H1 (cell line): Measurements from ENCODE around the gene GDPD5. TPM values are rescaled to one million over a fixed set of nuclear protein-coding genes. Genes with fewer than 3 reads are reported as not detected.

ENCODE experiments used
- CTCF ChIA-PET: fragments of 300-600 bp; sonication (Branson Sonifier 250); formaldehyde crosslinking; loops from one replicate; lab custom pipeline; 2021; ENCODE audit not compliant: partially characterized antibody; lab: Charles Lee
- POLR2A ChIA-PET: fragments of 300-600 bp; sonication (Branson Sonifier 250); formaldehyde crosslinking; loops from one replicate; lab custom pipeline; 2021; ENCODE audit warnings: inconsistent platforms; ENCODE audit not compliant: partially characterized antibody; lab: Charles Lee
- DNase-seq, 2 experiments: peaks; one replicate each; pipeline versions ENCODE4 v3.0.0 to v3.0.0-alpha.2; 2010 to 2022; ENCODE audit warnings: low spot score in 2 of 2, low read depth in 1 of 2, mixed read lengths in 1 of 2
- FAIRE-seq: peaks from 2 replicates; lab custom pipeline; 2011; peaks lifted over from hg19 to GRCh38; lab: Jason Lieb, UNC
- H2AFZ ChIP-seq: 2 replicates; pipeline ENCODE4 v1.8.1; 2012; ENCODE audit warnings: low read length, inconsistent platforms
- H2AK5ac ChIP-seq: 2 replicates; pipeline ENCODE4 v1.6.1; 2013; ENCODE audit warnings: low read depth, low read length
- H2BK120ac ChIP-seq: replicated peaks from 2 replicates; pipeline ENCODE3; 2013; ENCODE audit warnings: low read depth, low read length, inconsistent platforms
- H2BK12ac ChIP-seq: 2 replicates; pipeline ENCODE4 v1.6.1; 2013; ENCODE audit warnings: low read depth, low read length
- H2BK15ac ChIP-seq: 2 replicates; pipeline ENCODE4 v1.6.1; 2013; ENCODE audit warnings: low read length
- H2BK20ac ChIP-seq: 2 replicates; pipeline ENCODE4 v1.6.1; 2013; ENCODE audit warnings: low read length
- H2BK5ac ChIP-seq: 2 replicates; pipeline ENCODE4 v1.6.1; 2013; ENCODE audit warnings: low read depth, low read length
- H3K14ac ChIP-seq: 2 replicates; pipeline ENCODE4 v1.6.1; 2013; ENCODE audit warnings: inconsistent platforms; ENCODE audit not compliant: insufficient read length
- H3K18ac ChIP-seq: 2 replicates; pipeline ENCODE4 v1.6.1; 2013; ENCODE audit warnings: low read length; ENCODE audit errors: extremely low read depth
- H3K23ac ChIP-seq: 2 replicates; pipeline ENCODE4 v1.6.1; 2013; ENCODE audit warnings: inconsistent platforms; ENCODE audit not compliant: insufficient read length
- H3K23me2 ChIP-seq: 2 replicates; pipeline ENCODE4 v1.6.1; 2013; ENCODE audit warnings: low read depth, low read length
- H3K27ac ChIP-seq: 2 replicates; pipeline ENCODE4 v1.6.1; 2011; ENCODE audit warnings: low read depth, low read length, inconsistent platforms
- H3K27me3 ChIP-seq, 4 experiments: replicated peaks in 1 of 4; 1 replicate in 1 of 4; 2 replicates in 3 of 4; pipeline versions ENCODE4 v1.6.1 to v1.8.1; 2011 to 2013; ENCODE audit warnings: low read length in 3 of 4, mild to moderate bottlenecking in 3 of 4, inconsistent platforms in 2 of 4, mixed read lengths in 2 of 4, moderate library complexity in 1 of 4; ENCODE audit not compliant: control insufficient read depth in 3 of 4, insufficient read depth in 3 of 4; ENCODE audit errors: extremely low read depth in 1 of 4
- H3K36me3 ChIP-seq, 4 experiments: 2 replicates each; pipeline versions ENCODE4 v1.6.1 to v1.8.1; 2011 to 2013; ENCODE audit warnings: mild to moderate bottlenecking in 4 of 4, low read length in 3 of 4, moderate library complexity in 2 of 4, control low read depth in 1 of 4, inconsistent platforms in 1 of 4; ENCODE audit not compliant: insufficient read depth in 4 of 4, control insufficient read depth in 2 of 4
- H3K4ac ChIP-seq: replicated peaks from 2 replicates; pipeline ENCODE3; 2013; ENCODE audit warnings: low read length, low read depth, mixed read lengths, inconsistent platforms; ENCODE audit not compliant: insufficient read length
- H3K4me1 ChIP-seq, 4 experiments: replicated peaks in 1 of 4; 1 replicate in 1 of 4; 2 replicates in 3 of 4; pipeline versions ENCODE4 v1.6.1 to v1.8.1; 2011 to 2013; ENCODE audit warnings: low read length in 3 of 4, inconsistent platforms in 2 of 4, mixed read lengths in 1 of 4; ENCODE audit not compliant: insufficient read depth in 4 of 4, control insufficient read depth in 3 of 4
- H3K4me2 ChIP-seq, 2 experiments: 2 replicates each; pipeline versions ENCODE4 v1.6.1 to v1.8.1; 2011 to 2013; ENCODE audit warnings: low read depth in 2 of 2, low read length in 2 of 2, control low read depth in 1 of 2, inconsistent platforms in 1 of 2, mild to moderate bottlenecking in 1 of 2; ENCODE audit not compliant: insufficient read depth in 1 of 2
- H3K4me3 ChIP-seq, 4 experiments: fragments of 200-600, 300-600 bp in 1 of 4; sonication (generic), shearing (Covaris generic), sonication (Bioruptor Twin) in 1 of 4; 2 replicates each; pipeline versions ENCODE4 v1.5.1 to v1.8.1; 2011 to 2016; ENCODE audit warnings: low read length in 4 of 4, low read depth in 3 of 4, control low read depth in 2 of 4, inconsistent platforms in 2 of 4, mild to moderate bottlenecking in 2 of 4, mixed read lengths in 1 of 4, moderate library complexity in 1 of 4; ENCODE audit not compliant: insufficient read depth in 2 of 4; ENCODE audit errors: extremely low read depth in 1 of 4
- H3K56ac ChIP-seq: replicated peaks from 2 replicates; pipeline ENCODE3; 2013; ENCODE audit warnings: low read depth, mild to moderate bottlenecking, mixed read lengths, low read length, inconsistent platforms; ENCODE audit not compliant: insufficient read length
- H3K79me1 ChIP-seq: 2 replicates; pipeline ENCODE4 v1.6.1; 2013; ENCODE audit warnings: low read depth, low read length, control low read depth
- H3K79me2 ChIP-seq, 2 experiments: 2 replicates each; pipeline versions ENCODE4 v1.6.1 to v1.8.1; 2012 to 2013; ENCODE audit warnings: low read length in 2 of 2, mild to moderate bottlenecking in 2 of 2, inconsistent platforms in 1 of 2; ENCODE audit not compliant: insufficient read depth in 2 of 2, control insufficient read depth in 1 of 2
- H3K9ac ChIP-seq, 4 experiments: replicated peaks in 1 of 4; 1 replicate in 1 of 4; 2 replicates in 3 of 4; pipeline versions ENCODE4 v1.6.1 to v1.8.1; 2011 to 2013; ENCODE audit warnings: low read depth in 3 of 4, low read length in 3 of 4, control low read depth in 2 of 4, mild to moderate bottlenecking in 2 of 4, moderate library complexity in 2 of 4, inconsistent platforms in 1 of 4; ENCODE audit errors: extremely low read depth in 1 of 4
- H3K9me3 ChIP-seq, 2 experiments: 2 replicates each; pipeline versions ENCODE4 v1.6.1 to v1.8.1; 2012 to 2013; ENCODE audit warnings: mild to moderate bottlenecking in 2 of 2, moderate library complexity in 2 of 2, control low read depth in 1 of 2, inconsistent platforms in 1 of 2, low read depth in 1 of 2, low read length in 1 of 2, mixed read lengths in 1 of 2; ENCODE audit not compliant: insufficient read depth in 2 of 2
- H4K20me1 ChIP-seq, 2 experiments: replicated peaks in 1 of 2; 2 replicates each; pipeline versions ENCODE3 to v1.8.1; 2011 to 2013; ENCODE audit warnings: inconsistent platforms in 2 of 2, low read length in 2 of 2, mild to moderate bottlenecking in 1 of 2; ENCODE audit not compliant: insufficient read depth in 2 of 2, control insufficient read depth in 1 of 2
- H4K5ac ChIP-seq: 2 replicates; pipeline ENCODE4 v1.6.1; 2013; ENCODE audit warnings: low read length, low read depth, mixed read lengths, inconsistent platforms; ENCODE audit not compliant: insufficient read length
- H4K8ac ChIP-seq: 2 replicates; pipeline ENCODE4 v1.8.0; 2013; ENCODE audit warnings: mild to moderate bottlenecking, moderate library complexity, low read length, inconsistent platforms; ENCODE audit not compliant: insufficient read depth; ENCODE audit errors: extremely low read depth
- H4K91ac ChIP-seq: replicated peaks from 2 replicates; pipeline ENCODE3; 2013; ENCODE audit warnings: low read length, mixed read lengths, inconsistent platforms; ENCODE audit not compliant: insufficient read length
- CHD1 ChIP-seq: IDR thresholded peaks from 2 replicates; pipeline ENCODE4 v1.6.1; 2012; ENCODE audit warnings: low read depth, low read length, improper control_type of control experiment
- GABPA ChIP-seq: IDR thresholded peaks from 2 replicates; pipeline ENCODE4 v1.6.1; 2011; ENCODE audit warnings: mild to moderate bottlenecking, low read length, moderate library complexity, borderline replicate concordance; ENCODE audit not compliant: insufficient read depth
- POLR2A ChIP-seq, 2 experiments: IDR thresholded peaks; 1 replicate in 1 of 2; 2 replicates in 1 of 2; pipeline ENCODE4 v1.6.1; 2011; ENCODE audit warnings: low read depth in 2 of 2, low read length in 2 of 2, mild to moderate bottlenecking in 2 of 2; ENCODE audit errors: control extremely low read depth in 1 of 2
- POLR2AphosphoS5 ChIP-seq: IDR thresholded peaks from 2 replicates; pipeline ENCODE4 v1.6.1; 2011; ENCODE audit warnings: low read depth, low read length
- POU5F1 ChIP-seq: IDR thresholded peaks from 2 replicates; pipeline ENCODE4 v1.6.1; 2011; ENCODE audit warnings: low read depth, mild to moderate bottlenecking, low read length, moderate library complexity
- RAD21 ChIP-seq, 2 experiments: IDR thresholded peaks in 1 of 2; conservative IDR thresholded peaks in 1 of 2; 2 replicates each; pipeline ENCODE4 v1.6.1; 2011; ENCODE audit warnings: low read depth in 2 of 2, low read length in 2 of 2, improper control_type of control experiment in 1 of 2, inconsistent platforms in 1 of 2, mild to moderate bottlenecking in 1 of 2, moderate library complexity in 1 of 2
- SP2 ChIP-seq: IDR thresholded peaks from 2 replicates; pipeline ENCODE4 v1.6.1; 2012; ENCODE audit warnings: mild to moderate bottlenecking, low read length, inconsistent platforms
- TBP ChIP-seq: IDR thresholded peaks from 2 replicates; pipeline ENCODE4 v1.6.1; 2011; ENCODE audit warnings: low read depth, low read length, improper control_type of control experiment
- WGBS, 2 experiments: shearing (Covaris generic) in 1 of 2; methylation state at CpG; one replicate each; pipeline versions ENCODE4 v1.1.6 to v1.1.7; 2013 to 2015; ENCODE audit warnings: low lambda C conversion rate in 2 of 2, mixed read lengths in 2 of 2, inconsistent platforms in 1 of 2, low coverage in 1 of 2, missing lambda C conversion rate in 1 of 2; ENCODE audit not compliant: insufficient replicate concordance in 2 of 2, insufficient coverage in 1 of 2, insufficient read length in 1 of 2; ENCODE audit errors: extremely low coverage in 1 of 2, missing lambda C conversion rate in 1 of 2; 5-methylcytosine and 5-hydroxymethylcytosine counted together
- polyA plus RNA-seq, 7 experiments: library from polyadenylated mRNA; depleted of rRNA in 3 of 7; stranded (reverse) in 5 of 7; unstranded in 2 of 7; fragments of >200 nt in 5 of 7; fragments of 200-250 nt in 2 of 7; gene quantifications; 1 replicate in 5 of 7; 2 replicates in 1 of 7; 4 replicates in 1 of 7; pipeline versions ENCODE4 v1.2.1 to v1.2.3, GENCODE V29; 2011 to 2013; ENCODE audit warnings: missing spikeins in 2 of 7, mixed read lengths in 2 of 7
- total RNA-seq: library from RNA; stranded (reverse); fragmentation: NEBNext Ultra II Directional; extraction: Animal tissue kit (Norgen Biotek cat#: 25700); gene quantifications from 2 replicates; pipeline ENCODE4 v1.2.1, GENCODE V29; 2021

Gene GDPD5
- total and polyA plus RNA-seq, 2 of the 8 experiments (the other 6 are each of a cell fraction or from before 2014, with no cell fraction given): 7.8 to 8.6 TPM

DNA sequence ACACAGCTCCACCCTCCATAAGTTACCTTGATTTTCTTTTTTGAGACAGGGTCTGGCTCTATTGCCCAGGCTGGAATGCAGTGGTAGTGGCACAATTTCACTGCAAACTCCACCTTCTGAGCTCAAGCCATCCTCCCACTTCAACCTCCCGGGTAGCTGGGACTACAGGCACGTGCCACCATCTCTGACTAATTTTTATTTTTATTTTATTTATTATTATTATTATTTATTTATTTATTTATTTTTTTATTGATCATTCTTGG is 116.9 kb downstream of the GDPD5 start:
- no peak overlapping the region for H3K9ac ChIP-seq
- no peak overlapping the region for H4K91ac ChIP-seq
- H3K56ac ChIP-seq: no peak overlapping the region
- no peak overlapping the region for H3K23ac ChIP-seq
- H3K4me2 ChIP-seq: no peak overlapping the region
- ChIA-PET CTCF (interaction anchor here (0.7 to 5.5 kb wide), 14 partner anchors 8 to 204 kb away, joined by 3 to 48 read pairs (median 6); no protein-coding TSS in a partner anchor), POLR2A (interaction anchor here (0.7 to 16.7 kb wide), 13 partner anchors 9 to 139 kb away, joined by 3 to 570 read pairs (median 8); partner anchors contain the start of gene KLHL35)
- 96% methylated on average over 2 of the region's 2 CpGs; no CpG with 5 or more reads in 1 of the 2 experiments for WGBS, 2 experiments
- no peaks in the 10 kb centered on the region for H3K4me1 ChIP-seq
- no peaks in the 10 kb centered on the region for H3K23me2 ChIP-seq
- no peak overlapping the region for H2BK20ac ChIP-seq
- no peak overlapping the region for H2BK120ac ChIP-seq
- peaks cover 0 to 28% of the 10 kb centered on the region in 2 experiments; a peak in 3 of 4 replicates for H3K79me2 ChIP-seq
- DNase-seq (no peak), FAIRE-seq (no peak)
- no peak overlapping the region for H2BK5ac ChIP-seq
- H3K14ac ChIP-seq: no peak overlapping the region
- H2AFZ ChIP-seq: no peak overlapping the region
- no peak overlapping the region for H4K5ac ChIP-seq
- H2BK12ac ChIP-seq: no peak overlapping the region
- H3K79me1 ChIP-seq: no peaks in the 10 kb centered on the region; the same call in 1 of the 2 replicates
- H3K4ac ChIP-seq: no peak overlapping the region
- H3K27me3 ChIP-seq: no peaks in the 10 kb centered on the region
- H4K8ac ChIP-seq: no peak overlapping the region
- H3K27ac ChIP-seq: no peak overlapping the region
- H3K9me3 ChIP-seq: no peaks in the 10 kb centered on the region
- no peak overlapping the region for H2AK5ac ChIP-seq
- no peak overlapping the region for H3K4me3 ChIP-seq
- H2BK15ac ChIP-seq: no peak overlapping the region
- no peak overlapping the region for H3K18ac ChIP-seq
- TF ChIP-seq CHD1 (no peak), GABPA (no peak), POU5F1 (no peak), TBP (no peak), POLR2A (IDR thresholded peaks at IDR 0.05; ENCODE audit: control extremely low read depth in 1 of 2, low read depth in 2 of 2, low read length in 2 of 2) (0 out of 3 replicates have a peak, but pooled peaks of 1 of the 2 experiments have one; percentile 51), SP2 (no peak), POLR2AphosphoS5 (peak; percentile 23; the same call in 1 of the 2 replicates), RAD21 (IDR thresholded peaks at IDR 0.05 in 1 of 2, conservative IDR thresholded peaks at IDR 0.05 in 1 of 2; ENCODE audit: low read depth in 2 of 2, low read length in 2 of 2) (no peak)
- peaks cover 9 to 15% of the 10 kb centered on the region in 2 experiments for H4K20me1 ChIP-seq
- H3K36me3 ChIP-seq: peaks cover 24 to 75% (median 52%) of the 10 kb centered on the region in 4 experiments
